Tibial nerve (tissue), 4 donors: ENCODE results near the gene BAIAP2. TPM values are rescaled to one million over a fixed set of nuclear protein-coding genes. Genes with fewer than 3 reads are reported as not detected.

Source experiments
- DNase-seq, 2 donors: peaks; one replicate each; pipeline ENCODE4 v3.0.0-alpha.2; 2019; ENCODE audit warnings: low spot score in 2 of 2
- H3K27ac ChIP-seq, 4 donors: fragments of 200-600 bp; sonication (generic) in 3 of 4; one replicate each; pipeline ENCODE4 v1.5.1; 2017 to 2019; ENCODE audit warnings: mild to moderate bottlenecking in 1 of 4
- H3K27me3 ChIP-seq, 2 donors: fragments of 200-600 bp; sonication (generic) in 1 of 2; one replicate each; pipeline versions ENCODE4 v1.5.1 to v1.6.0; 2017 to 2019
- H3K36me3 ChIP-seq, 3 donors: fragments of 200-600 bp; sonication (generic); one replicate each; pipeline ENCODE4 v1.5.1; 2018 to 2019
- H3K4me1 ChIP-seq, 4 donors: fragments of 200-600 bp; sonication (generic) in 3 of 4; one replicate each; pipeline ENCODE4 v1.5.1; 2017 to 2019
- H3K4me3 ChIP-seq, 4 donors: fragments of 200-600 bp; sonication (generic) in 3 of 4; one replicate each; pipeline ENCODE4 v1.5.1; 2017 to 2019; ENCODE audit warnings: mild to moderate bottlenecking in 1 of 4, moderate library complexity in 1 of 4
- H3K9me3 ChIP-seq, 4 donors: fragments of 200-600 bp; sonication (generic) in 3 of 4; one replicate each; pipeline ENCODE4 v1.5.1; 2017 to 2019
- CTCF ChIP-seq, 5 experiments: fragments of 200-600 bp in 3 of 5; fragments of 450-650 bp in 2 of 5; sonication (generic) in 3 of 5; IDR thresholded peaks; one replicate each; pipeline ENCODE4 v1.5.1; 2016 to 2019; ENCODE audit warnings: antibody characterized with exemption in 5 of 5, mild to moderate bottlenecking in 3 of 5, moderate library complexity in 2 of 5
- EP300 ChIP-seq, 2 donors: sonication (generic); formaldehyde crosslinking; IDR thresholded peaks; one replicate each; pipeline ENCODE4 v1.6.1; 2017; ENCODE audit warnings: antibody characterized with exemption in 2 of 2, mild to moderate bottlenecking in 1 of 2
- POLR2A ChIP-seq, 2 donors: fragments of 450-650 bp; IDR thresholded peaks; one replicate each; pipeline ENCODE4 v1.6.1; 2017; ENCODE audit warnings: antibody characterized with exemption in 2 of 2, mild to moderate bottlenecking in 2 of 2, moderate library complexity in 2 of 2
- WGBS, 2 donors: methylation state at CpG; one replicate each; pipeline ENCODE4 v1.1.5; 2018; 5-methylcytosine and 5-hydroxymethylcytosine counted together
- total RNA-seq, 4 donors: library from RNA; depleted of rRNA; stranded (reverse); fragments of >200 nt; gene quantifications; one replicate each; pipeline ENCODE4 v1.1.0, GENCODE V29; 2016

Gene BAIAP2
- total RNA-seq, 4 donors from 2014 or later, result 49.5 to 81.2 (median 66.9) TPM

GRCh38 chr17:81110488-81111040 is 75.6 kb downstream of the BAIAP2 start:
- 51 to 52% methylated on average over 29 to 30 of the region's 30 CpGs for WGBS, 2 donors
- Histone ChIP-seq H3K27me3 (no peaks in the 10 kb centered on the region), H3K9me3 (no peaks in the 10 kb centered on the region), H3K4me3 (no peak overlapping the region), H3K4me1 (peaks cover 0 to 32% (median 2%) of the 10 kb centered on the region in 4 donors), H3K27ac (peak overlapping the region in 3 of 4 donors; percentile 31 to 93 (median 69)), H3K36me3 (peaks cover 0 to 91% (median 5%) of the 10 kb centered on the region in 3 donors)
- DNase-seq, result no peak
- TF ChIP-seq EP300 (IDR thresholded peaks at IDR 0.05) (no peak), CTCF (IDR thresholded peaks at IDR 0.05) (no peak), POLR2A (IDR thresholded peaks at IDR 0.05) (no peak)

- H3K27me3 ChIP-seq, result no peaks in the 10 kb centered on the region
- H3K4me1 ChIP-seq, result peaks cover 0 to 38% (median 2%) of the 10 kb centered on the region in 4 donors
- 41 to 51% methylated on average over 3 to 7 of the region's 10 CpGs for WGBS, 2 donors
- no peaks in the 10 kb centered on the region for H3K9me3 ChIP-seq
- H3K27ac ChIP-seq, result peak overlapping the region in 3 of 4 donors; percentile 31 to 93 (median 69)
- no peak overlapping the region for H3K4me3 ChIP-seq
- DNase-seq, result no peak
- H3K36me3 ChIP-seq, result peaks cover 0 to 91% (median 5%) of the 10 kb centered on the region in 3 donors
- TF ChIP-seq CTCF (IDR thresholded peaks at IDR 0.05), result no peak
- no peak for TF ChIP-seq EP300 (IDR thresholded peaks at IDR 0.05)
- no peak for TF ChIP-seq POLR2A (IDR thresholded peaks at IDR 0.05)
These were observed 76.1 kb downstream of the BAIAP2 start for GRCh38 chr17:81111066-81111465.

GRCh38 chr17:81112450-81112849 is 77.5 kb downstream of the BAIAP2 start:
- Histone ChIP-seq H3K27ac (peak overlapping the region in 2 of 4 donors; percentile 90 to 93), H3K27me3 (no peaks in the 10 kb centered on the region), H3K4me1 (peaks cover 0 to 51% (median 3%) of the 10 kb centered on the region in 4 donors), H3K36me3 (peaks cover 0 to 88% (median 0%) of the 10 kb centered on the region in 3 donors), H3K9me3 (no peaks in the 10 kb centered on the region), H3K4me3 (no peak overlapping the region)
- DNase-seq, result no peak
- no peak for TF ChIP-seq POLR2A (IDR thresholded peaks at IDR 0.05)
- no peak for TF ChIP-seq CTCF (IDR thresholded peaks at IDR 0.05)
- WGBS, 2 donors, result 83 to 87% methylated on average over 23 of the region's 23 CpGs

- 57 to 76% methylated on average over 21 of the region's 21 CpGs for WGBS, 2 donors
- Histone ChIP-seq H3K36me3 (peaks cover 0 to 85% (median 0%) of the 10 kb centered on the region in 3 donors), H3K27ac (peak overlapping the region in 2 of 4 donors; percentile 90 to 93), H3K4me3 (no peak overlapping the region), H3K9me3 (no peaks in the 10 kb centered on the region), H3K4me1 (peaks cover 0 to 58% (median 7%) of the 10 kb centered on the region in 4 donors), H3K27me3 (no peaks in the 10 kb centered on the region)
- no peak for DNase-seq
- TF ChIP-seq POLR2A (IDR thresholded peaks at IDR 0.05) (no peak), CTCF (IDR thresholded peaks at IDR 0.05) (no peak)
These were observed 78.3 kb downstream of the BAIAP2 start for GRCh38 chr17:81113158-81113724.

- TF ChIP-seq EP300 (IDR thresholded peaks at IDR 0.05) (no peak), CTCF (IDR thresholded peaks at IDR 0.05) (no peak), POLR2A (IDR thresholded peaks at IDR 0.05) (no peak)
- Histone ChIP-seq H3K27ac (peak overlapping the region; percentile 27 to 93 (median 61)), H3K36me3 (peaks cover 0 to 79% (median 0%) of the 10 kb centered on the region in 3 donors), H3K4me3 (no peak overlapping the region), H3K9me3 (no peaks in the 10 kb centered on the region), H3K27me3 (no peaks in the 10 kb centered on the region), H3K4me1 (peaks cover 0 to 69% (median 15%) of the 10 kb centered on the region in 4 donors)
- no peak for DNase-seq
- WGBS, 2 donors, result 49 to 55% methylated on average over 17 to 19 of the region's 19 CpGs
These were observed 79.6 kb downstream of the BAIAP2 start for GRCh38 chr17:81114351-81115093.
